ENCODE measurements around the gene SHANK2.

The SHANK2 gene

DNA sequence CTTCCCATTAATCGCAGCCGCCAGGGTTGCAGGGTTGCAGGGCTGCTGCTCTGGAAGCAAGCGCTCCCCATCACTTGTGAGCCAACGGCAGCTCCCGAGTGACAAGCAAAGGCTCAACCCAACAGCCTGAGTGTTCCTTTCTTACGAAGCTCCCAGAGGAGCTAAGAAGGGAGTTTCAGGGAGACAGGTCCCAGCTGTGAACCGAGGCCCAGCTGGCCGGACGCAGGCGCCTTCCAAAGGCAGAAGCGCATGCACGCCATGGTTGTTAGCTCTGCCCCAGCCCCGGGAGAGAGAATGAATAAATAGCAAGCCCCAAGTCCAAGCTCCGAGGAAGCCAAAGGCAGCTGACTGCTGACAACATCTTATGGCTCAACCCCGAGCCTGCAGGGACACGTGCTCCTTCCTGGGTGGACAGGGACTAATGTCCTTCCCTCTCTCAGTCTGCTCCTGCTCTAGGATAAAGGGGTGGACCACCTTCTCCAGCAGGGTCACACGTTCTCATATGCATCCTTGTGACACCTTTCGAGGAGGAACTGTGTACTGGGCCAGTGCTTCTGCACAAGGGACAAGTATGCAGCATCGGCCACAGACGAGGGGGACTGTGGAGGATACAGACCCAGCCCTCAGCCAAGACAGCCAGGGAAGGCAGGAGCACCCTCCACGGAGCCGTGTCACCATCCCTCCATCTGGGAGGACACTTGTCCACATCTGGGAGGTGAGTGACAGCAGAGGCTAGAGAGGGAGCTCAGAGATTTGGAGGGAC is 29.9 kb downstream of the SHANK2 start:
- no peak for DNase-seq (ENCODE audit: low spot score)

DNA sequence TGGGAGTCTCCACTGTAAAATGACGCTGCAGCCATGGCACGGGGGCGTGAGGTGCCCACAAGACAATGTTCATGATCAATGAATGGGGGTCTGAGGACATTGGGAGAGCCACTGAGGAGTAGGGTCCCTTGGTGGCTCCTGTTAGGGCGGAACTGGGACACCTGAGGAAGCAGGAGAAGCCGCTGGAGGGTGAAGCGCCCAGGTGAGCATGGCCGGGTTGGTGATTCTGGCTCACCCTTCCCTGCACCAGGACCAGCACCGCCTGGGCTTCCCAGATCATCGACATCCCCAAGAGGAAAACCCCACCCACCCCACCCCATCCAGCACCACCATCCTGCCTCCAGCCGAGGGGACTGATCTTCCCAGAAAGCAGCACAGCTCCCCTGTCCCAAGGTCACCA is 30.6 kb downstream of the SHANK2 start:
- DNase-seq (ENCODE audit: low spot score) = no peak

DNA sequence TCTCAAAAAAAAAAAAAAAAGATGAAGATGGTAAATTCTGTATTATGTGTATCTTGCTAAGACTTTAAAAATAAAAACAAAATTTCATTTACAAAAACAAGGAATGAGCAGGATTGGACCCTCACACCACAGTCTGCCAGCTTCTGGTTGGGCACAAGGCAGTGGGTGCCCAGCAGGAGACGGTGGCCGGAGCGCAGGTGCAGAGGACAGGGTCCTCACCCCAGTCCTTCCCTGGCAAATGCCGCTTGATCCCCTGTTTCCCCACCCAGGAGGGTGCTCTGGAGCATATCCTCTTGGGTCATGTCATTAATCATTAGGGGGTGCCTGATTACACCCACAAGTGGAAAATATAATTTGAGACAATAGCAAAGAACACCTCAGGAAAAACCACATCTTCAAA is 31.2 kb downstream of the SHANK2 start:
- no peak for DNase-seq (ENCODE audit: low spot score)

DNA sequence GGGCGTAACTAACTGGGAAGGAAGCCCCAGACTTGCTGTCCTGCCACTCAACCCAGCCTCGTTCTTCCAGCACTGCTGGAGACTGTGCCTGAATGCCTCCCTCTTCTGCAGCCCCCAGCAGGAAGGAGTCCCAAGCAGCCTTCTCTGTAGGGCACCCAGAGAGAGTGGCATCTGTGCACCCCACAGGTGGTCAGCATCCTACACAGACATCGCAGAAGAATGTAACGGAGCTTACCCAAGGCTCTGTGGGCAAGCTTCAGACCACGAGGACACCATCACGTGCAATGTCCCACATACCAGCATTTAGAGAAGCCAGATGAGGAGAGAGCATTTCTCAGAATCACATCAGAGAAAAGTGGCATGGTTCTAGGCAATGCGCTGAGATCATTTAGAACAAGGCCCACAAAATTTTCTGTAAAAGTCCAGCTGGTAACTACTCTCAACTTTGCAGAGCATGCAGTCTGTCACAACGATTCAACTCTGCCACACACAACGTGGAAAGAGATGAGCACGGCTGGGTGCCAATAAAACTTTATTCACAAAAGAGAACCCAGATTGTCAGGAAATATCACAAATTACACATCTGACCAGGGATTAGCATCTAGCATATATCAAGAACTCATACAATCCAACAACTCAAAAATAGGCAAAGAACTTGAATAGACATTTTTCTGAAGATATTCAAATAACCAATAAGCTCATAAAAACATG is 33.4 kb downstream of the SHANK2 start:
- DNase-seq (ENCODE audit: low spot score) = no peak

GRCh38 chr11:71215425-71215965 is 36.9 kb downstream of the SHANK2 start:
- DNase-seq (ENCODE audit: low spot score) = no peak

DNA sequence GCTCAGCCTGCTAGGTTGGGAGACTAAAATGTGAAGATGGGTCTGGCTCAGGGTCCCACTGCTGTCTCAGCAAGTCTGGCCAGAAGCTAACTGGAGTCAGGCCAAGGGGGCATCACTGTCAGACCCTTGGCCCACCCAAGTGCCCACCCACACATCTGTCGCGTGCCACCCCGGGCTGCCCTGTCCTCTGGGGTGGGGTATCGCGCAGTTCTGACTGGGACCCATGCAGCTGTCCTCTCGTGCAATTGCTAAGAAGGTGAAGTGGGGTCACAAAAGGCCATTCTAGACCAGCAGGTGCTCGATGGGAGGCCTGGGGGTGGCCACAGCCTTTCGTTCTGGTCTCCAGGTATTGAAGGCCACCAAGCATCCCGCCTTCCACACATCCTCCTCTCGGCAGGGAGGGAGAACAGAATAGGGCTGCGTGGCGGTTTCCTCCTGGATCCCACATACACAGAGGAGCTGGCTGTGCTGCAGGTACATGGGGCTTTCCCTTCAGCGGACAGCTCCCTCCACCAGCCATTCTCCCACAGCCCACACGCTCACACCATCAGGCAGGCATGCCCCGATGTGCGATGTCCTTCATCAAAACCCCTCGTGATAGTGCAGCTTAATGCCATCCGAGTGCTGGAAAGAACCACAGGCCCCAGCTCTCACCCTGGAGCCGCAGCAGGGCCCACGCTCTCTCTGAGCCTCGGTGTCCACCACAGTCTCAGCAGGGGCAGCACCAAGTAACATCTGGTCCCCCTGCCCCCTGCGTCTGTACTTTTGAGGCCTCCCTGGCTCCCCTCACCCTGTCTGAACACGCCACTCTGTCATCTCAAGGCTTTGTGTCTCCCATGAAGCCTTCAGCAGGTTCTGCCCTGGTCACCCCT is 37.6 kb downstream of the SHANK2 start:
- DNase-seq (ENCODE audit: low spot score) = no peak

- no peak for DNase-seq (ENCODE audit: low spot score)
Observed at GRCh38 chr11:71213696-71214552, 38.5 kb downstream of the SHANK2 start.

DNA sequence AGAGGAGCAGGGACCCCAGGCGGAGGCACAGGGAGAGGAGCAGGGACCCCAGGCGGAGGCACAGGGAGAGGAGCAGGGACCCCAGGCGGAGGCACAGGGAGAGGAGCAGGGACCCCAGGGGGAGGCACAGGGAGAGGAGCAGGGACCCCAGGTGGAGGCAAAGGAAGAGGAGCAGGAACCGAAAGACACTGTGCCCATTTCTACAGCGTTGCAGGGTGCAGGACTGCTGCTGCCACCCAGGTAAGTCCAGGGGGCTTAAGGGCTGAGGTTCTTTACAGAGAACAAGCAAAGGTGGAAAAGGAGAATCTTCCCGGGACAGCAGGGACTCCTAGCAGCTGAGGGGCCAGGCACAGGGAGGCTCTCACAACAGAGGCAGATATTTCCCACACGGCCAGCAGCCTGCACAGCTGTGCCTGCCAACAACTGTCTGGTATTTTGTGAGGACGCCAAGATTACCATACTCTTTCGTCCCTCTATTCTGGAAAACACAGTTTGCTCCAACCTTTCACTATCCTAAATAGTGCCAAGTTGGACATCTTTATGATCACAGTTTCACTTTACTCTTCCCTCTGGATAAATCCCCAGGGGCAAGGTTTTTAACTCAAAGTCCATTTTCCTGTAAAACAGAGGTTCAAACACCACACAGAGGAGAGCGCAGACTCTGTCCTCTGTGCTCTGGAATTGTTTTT is 39.4 kb downstream of the SHANK2 start:
- peak; percentile 69 for DNase-seq (ENCODE audit: low spot score)

- DNase-seq (ENCODE audit: low spot score) = no peak
Observed at GRCh38 chr11:71211631-71212030, 40.7 kb downstream of the SHANK2 start.

DNA sequence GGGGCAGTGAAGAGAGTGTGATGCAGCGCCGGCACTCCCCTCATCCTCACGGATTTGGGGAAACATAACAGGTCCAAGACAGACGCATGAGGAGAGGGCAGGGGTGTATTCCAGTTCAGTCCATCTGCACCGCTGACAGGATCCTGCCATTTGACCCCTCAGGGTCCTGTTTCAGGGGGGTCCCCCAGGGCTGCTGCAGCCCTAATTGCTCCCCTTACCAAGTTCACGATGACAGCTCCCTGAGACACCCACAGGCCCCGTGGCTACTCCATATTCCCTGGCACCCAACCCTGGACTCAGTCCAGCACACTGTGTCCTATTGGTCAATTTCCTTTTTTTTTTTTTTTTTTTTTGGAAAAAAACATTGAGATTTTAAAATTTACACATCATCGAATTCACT is 41.5 kb downstream of the SHANK2 start:
- DNase-seq (ENCODE audit: low spot score) = no peak

DNA sequence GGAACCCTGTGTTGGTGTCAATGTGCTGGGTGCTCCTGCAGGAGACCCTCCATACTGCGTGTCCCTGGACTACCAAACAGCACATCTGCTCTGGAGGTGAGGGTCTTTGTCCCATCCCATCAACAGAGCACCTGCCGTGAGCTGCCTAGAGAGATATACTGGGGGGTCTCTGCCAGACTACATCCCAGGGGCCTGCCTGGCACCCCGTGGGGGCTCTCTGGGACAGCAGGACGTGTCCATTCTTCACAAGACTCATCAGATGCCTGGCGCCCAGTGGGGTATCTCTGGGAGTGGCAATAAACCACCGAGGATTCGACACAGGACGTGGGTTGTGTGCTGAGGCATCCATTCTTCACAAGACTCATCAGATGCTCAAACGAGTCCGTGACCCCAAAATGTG is 42.7 kb downstream of the SHANK2 start:
- no peak for DNase-seq (ENCODE audit: low spot score)

DNA sequence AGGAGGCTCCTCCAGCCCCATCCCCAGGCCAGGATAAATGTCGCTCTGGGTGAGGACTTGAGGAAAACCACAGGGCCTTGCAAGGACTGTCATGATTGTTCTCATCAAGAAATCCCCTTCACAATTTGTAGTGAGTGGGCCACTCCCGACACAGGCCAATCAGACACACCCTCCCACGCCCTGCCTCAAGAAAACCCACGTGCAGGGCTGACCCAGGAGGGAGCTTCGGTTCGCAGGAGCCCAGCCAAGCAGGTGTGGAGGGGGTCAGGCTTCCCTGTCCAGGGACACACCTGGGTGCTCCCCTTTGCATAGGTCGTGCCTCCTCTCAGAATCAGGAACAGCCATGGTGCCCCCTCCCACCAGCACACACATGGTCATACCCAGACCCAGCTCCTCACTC is 43.2 kb downstream of the SHANK2 start:
- no peak for DNase-seq (ENCODE audit: low spot score)

DNA sequence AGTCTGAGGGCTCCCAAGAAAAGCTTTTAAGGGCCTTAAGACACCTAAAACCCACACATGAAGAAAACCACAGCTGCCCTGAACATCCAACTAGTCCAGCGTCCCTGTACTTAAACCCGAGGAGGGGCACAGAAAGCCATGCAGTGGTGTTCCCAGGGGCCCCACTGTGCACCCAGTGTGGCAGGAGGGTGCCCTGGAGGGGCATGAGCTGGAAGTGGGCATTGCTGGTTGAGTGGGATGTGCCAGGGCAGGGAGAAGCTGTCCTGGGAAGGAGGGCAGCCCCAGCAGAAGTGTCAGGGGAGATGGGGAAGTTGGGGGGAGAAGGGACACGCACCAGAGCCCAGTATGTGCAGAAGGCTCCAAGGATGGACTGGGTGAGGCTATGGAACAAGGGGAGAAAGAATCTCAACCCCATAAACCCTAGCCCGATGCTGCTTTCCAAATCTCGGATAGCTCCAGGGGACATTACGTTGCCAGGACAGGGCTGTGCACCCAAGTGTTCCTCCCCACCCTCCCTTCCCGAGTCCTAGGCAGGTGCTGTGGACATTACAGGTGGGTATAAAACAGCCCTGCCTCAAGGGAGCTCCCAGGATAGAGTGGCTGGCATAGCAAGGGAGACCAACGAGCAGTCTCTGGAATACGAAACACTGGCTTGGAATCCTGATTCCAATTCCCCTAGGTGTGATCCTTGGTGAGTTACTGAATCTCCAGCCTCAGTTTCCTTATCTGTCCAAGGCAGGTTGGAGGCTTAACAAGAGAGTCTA is 44.2 kb downstream of the SHANK2 start:
- no peak for DNase-seq (ENCODE audit: low spot score)

- no peak for DNase-seq (ENCODE audit: low spot score)
Observed at GRCh38 chr11:71207563-71207962, 44.8 kb downstream of the SHANK2 start.

DNA sequence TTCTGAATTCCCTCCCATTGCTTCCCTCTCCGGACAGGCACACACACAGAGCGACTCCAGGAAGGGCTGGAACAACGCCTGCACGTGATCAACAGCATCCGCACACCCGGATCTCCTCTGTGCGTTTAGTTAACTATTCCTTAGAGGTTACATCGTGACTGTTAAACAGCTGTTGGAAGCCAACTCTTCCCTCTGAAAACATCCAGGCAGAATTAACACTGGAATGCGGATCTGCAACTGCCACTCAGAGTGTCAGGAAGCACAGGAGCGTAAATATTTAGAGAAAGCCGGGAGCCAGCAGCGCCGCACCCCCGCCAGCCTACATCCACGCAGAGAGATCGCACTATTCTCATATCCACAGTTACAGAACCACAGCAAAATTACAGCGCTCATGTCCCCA is 46.2 kb downstream of the SHANK2 start:
- DNase-seq (ENCODE audit: low spot score) = peak; percentile 71

GRCh38 chr11:71204748-71205664 is 47.4 kb downstream of the SHANK2 start:
- DNase-seq (ENCODE audit: low spot score) = no peak

GRCh38 chr11:71204294-71204693 is 48.1 kb downstream of the SHANK2 start:
- DNase-seq (ENCODE audit: low spot score) = no peak

GRCh38 chr11:71203681-71204080 is 48.7 kb downstream of the SHANK2 start:
- no peak for DNase-seq (ENCODE audit: low spot score)

DNA sequence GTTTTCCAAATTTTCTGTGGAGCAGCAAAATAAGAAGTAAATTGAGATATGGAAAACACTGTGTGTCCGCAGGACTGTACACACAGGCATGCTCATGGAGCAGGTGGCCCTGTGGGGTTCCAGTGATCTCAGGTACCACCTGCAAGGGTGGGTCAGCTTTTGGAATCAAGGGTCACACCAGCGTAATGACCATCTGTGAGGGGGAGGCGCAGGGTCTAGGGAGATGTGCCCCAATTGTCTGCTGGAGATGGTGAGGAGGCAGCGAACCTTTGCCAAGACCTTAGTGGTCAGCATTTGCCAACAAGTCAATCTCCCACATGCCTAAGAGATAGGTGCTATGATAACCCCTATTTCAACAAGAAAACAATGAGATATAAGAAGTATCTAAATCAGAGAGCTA is 49.4 kb downstream of the SHANK2 start:
- DNase-seq (ENCODE audit: low spot score) = no peak
